SK-N-MC (cell line): ENCODE results near the gene CCDC33.

Experiments used
- DNase-seq: peaks from one replicate; pipeline ENCODE4 v3.0.0-alpha.2; 2011; ENCODE audit warnings: low read depth, low spot score
- H3K27ac ChIP-seq: fragments of 200-600 bp; sonication (generic); 2 replicates; pipeline ENCODE4 v1.5.1; 2016; ENCODE audit warnings: mixed run types
- H3K36me3 ChIP-seq: fragments of 200-600 bp; sonication (generic); 2 replicates; pipeline ENCODE4 v1.6.1; 2017; ENCODE audit warnings: antibody characterized with exemption, low read length, mixed read lengths; ENCODE audit not compliant: insufficient read depth
- H3K4me3 ChIP-seq: fragments of 200-600 bp; sonication (generic); 2 replicates; pipeline ENCODE4 v1.5.1; 2016
- H3K9ac ChIP-seq: fragments of 200-600 bp; sonication (generic); 2 replicates; pipeline ENCODE4 v1.8.0; 2017; ENCODE audit warnings: mixed run types, mixed read lengths; ENCODE audit not compliant: insufficient read length
- H3K9me3 ChIP-seq: fragments of 200-600 bp; sonication (generic); 2 replicates; pipeline ENCODE4 v1.6.1; 2017; ENCODE audit warnings: low read depth, mild to moderate bottlenecking, antibody characterized with exemption, low read length, moderate library complexity, mixed read lengths
- EZH2 ChIP-seq: fragments of 200-600 bp; sonication (generic); IDR thresholded peaks from one replicate; pipeline ENCODE4 v1.6.1; 2017; ENCODE audit warnings: antibody characterized with exemption
- FOXP2 ChIP-seq: optimal IDR thresholded peaks from 2 replicates; pipeline ENCODE3; 2011; ENCODE audit warnings: mild to moderate bottlenecking, moderate library complexity; ENCODE audit not compliant: insufficient read depth; ENCODE audit errors: extremely low read length, control extremely low read depth
- POLR2AphosphoS5 ChIP-seq: IDR thresholded peaks from 2 replicates; pipeline ENCODE4 v1.6.1; 2012; ENCODE audit warnings: mild to moderate bottlenecking, low read depth, low read length, borderline replicate concordance

Gene CCDC33

DNA sequence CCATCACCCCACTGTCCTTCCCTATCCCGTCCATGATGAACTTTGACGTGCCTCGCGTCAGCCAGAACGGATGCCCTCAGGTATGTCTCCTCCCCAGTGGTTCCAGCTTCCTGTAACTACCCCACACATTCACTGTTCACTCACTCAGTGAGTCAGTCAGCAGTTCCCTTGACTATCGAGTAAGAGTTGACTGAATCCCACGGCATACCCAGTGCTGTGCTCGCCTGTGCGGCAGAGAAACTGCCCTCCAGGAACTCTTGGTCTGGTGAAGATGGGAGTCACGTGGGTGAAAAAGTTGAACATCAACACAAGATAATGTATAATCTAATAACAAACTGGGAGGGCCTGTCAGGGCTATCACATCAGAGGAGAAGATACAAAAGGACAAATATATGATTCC is 36.7 kb downstream of the CCDC33 start:
- no peak overlapping the region for H3K4me3 ChIP-seq
- H3K27ac ChIP-seq: no peak overlapping the region
- H3K9me3 ChIP-seq: no peaks in the 10 kb centered on the region
- TF ChIP-seq POLR2AphosphoS5 (no peak), EZH2 (no peak), FOXP2 (no peak)
- H3K36me3 ChIP-seq: no peaks in the 10 kb centered on the region
- no peak for DNase-seq
- no peak overlapping the region for H3K9ac ChIP-seq

DNA sequence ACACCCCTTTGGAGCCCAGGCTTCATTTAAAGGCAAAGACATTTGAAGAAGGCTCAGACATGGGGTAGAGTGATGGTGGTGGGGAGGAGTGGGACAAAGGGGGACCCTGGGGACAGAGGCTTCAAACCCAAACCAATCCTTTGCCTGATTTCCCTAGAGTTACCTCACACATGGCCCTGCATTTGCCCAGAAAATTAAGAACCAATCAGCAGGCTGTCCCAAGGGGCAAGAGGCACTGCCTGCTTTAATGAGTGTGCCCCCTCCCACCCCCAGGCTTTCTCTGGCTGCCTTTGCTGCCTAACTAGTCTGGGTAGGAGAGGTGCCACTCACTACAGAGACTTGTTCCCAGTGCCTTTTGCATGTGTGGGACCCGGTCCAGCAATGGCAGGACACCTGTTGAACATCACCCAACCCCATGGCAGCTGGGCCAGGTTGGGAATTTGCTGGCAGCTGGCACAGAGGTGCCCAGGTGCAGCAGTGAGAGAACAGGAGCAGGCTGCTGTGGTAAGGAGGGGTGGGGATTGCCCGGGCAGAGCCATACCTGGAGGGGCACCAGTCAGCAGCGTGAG is 38.4 kb downstream of the CCDC33 start:
- no peak overlapping the region for H3K27ac ChIP-seq
- DNase-seq: no peak
- H3K36me3 ChIP-seq: no peaks in the 10 kb centered on the region
- H3K9me3 ChIP-seq: no peaks in the 10 kb centered on the region
- H3K4me3 ChIP-seq: no peak overlapping the region
- no peak for TF ChIP-seq POLR2AphosphoS5
- TF ChIP-seq EZH2: no peak
- TF ChIP-seq FOXP2: no peak
- no peak overlapping the region for H3K9ac ChIP-seq

DNA sequence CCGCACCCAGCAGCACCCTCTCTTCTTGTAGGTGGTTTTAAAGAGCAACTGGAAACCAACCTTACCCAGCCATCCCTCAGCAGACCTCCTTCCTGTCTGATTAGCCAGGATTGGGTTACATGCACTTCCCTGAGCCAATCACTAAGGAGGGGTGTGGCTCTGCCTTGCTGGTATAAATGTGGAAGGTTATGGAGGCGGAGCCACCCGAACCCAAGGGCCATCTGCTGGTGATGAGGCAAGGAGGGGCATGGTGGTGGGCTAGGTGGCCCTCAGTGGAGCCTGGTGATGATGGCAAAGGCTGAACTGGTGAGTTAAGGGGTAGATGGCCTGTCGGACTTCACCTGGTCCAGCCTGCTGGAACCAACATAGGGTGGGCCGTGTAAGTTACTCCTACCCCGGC is 39.8 kb downstream of the CCDC33 start:
- Histone ChIP-seq H3K4me3 (no peak overlapping the region), H3K36me3 (no peaks in the 10 kb centered on the region), H3K9ac (no peak overlapping the region), H3K27ac (no peak overlapping the region), H3K9me3 (no peaks in the 10 kb centered on the region)
- TF ChIP-seq EZH2 (no peak), FOXP2 (no peak), POLR2AphosphoS5 (no peak)
- no peak for DNase-seq

DNA sequence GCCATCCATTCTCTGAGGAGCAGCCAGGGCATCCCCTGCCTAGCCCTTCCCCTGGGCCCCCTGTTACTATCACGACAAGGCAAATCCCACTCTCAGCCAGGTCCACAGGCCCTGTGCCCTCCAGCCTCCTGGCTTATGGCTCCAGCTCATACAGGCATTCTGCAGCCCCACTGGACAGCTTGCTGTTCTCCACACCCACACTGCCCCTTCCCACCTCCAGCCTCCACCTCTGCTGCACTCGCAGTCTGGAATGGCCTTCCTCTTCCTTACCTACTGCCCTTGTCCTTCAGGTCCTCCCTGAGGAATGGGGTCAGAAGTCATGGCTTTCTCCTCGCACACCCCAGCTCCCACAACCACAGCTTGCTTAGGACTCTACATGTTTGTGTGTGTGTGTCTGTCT is 40.4 kb downstream of the CCDC33 start:
- H3K36me3 ChIP-seq: no peaks in the 10 kb centered on the region
- DNase-seq: no peak
- no peak overlapping the region for H3K9ac ChIP-seq
- no peak overlapping the region for H3K4me3 ChIP-seq
- H3K27ac ChIP-seq: no peak overlapping the region
- TF ChIP-seq FOXP2: no peak
- no peak for TF ChIP-seq EZH2
- TF ChIP-seq POLR2AphosphoS5: no peak
- no peaks in the 10 kb centered on the region for H3K9me3 ChIP-seq

DNA sequence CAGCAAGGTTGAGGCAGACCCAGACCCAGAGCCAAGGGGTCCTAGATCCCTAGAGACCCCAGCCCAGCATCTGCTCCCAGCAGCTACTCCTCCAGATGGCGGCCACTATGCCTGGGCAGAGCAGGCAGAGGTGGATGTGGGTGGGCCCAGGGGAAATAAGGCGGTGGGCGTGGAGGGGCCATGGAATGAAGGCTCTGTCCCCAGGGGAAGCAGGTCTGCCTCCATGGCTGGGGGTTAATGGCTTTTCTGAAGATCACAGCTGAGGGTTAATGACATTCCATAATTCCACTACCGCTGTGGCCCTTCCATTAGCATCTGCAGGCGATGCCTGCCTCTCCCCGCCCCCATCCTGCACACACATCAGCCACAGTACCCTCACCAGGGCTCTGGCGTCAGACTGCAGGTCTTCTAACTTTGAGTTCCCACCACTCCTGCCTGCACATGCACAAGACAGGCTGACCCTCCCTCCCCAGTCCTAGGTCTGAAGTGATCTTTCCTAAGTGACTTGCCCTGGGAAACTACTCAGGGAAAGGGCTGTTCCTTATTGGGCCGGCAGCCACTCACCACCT is 41.2 kb downstream of the CCDC33 start:
- Histone ChIP-seq H3K36me3 (no peaks in the 10 kb centered on the region), H3K4me3 (no peak overlapping the region), H3K27ac (no peak overlapping the region), H3K9me3 (no peaks in the 10 kb centered on the region), H3K9ac (no peak overlapping the region)
- DNase-seq: no peak
- TF ChIP-seq POLR2AphosphoS5 (no peak), EZH2 (no peak), FOXP2 (no peak)

DNA sequence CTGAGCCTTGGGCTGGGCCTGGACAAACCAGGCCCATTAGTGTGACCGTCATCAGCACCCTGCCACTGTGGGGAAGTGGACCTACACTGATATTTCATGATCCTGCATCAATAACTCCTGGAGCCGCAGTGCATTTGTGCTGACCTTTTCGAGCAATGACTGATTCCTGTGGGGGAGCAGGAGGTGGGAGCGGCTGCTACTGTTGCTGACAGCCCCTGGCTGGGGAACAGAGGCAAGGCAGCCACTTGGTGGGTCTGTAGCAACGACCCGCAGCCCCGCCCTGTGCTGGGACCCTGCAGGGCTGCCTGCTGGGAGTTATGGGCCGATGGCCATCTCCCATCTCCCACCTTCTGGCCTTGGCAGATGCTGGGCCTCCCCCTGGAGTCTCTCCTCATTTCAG is 42.1 kb downstream of the CCDC33 start:
- TF ChIP-seq POLR2AphosphoS5: no peak
- TF ChIP-seq FOXP2: no peak
- no peak for TF ChIP-seq EZH2
- no peak overlapping the region for H3K9ac ChIP-seq

DNA sequence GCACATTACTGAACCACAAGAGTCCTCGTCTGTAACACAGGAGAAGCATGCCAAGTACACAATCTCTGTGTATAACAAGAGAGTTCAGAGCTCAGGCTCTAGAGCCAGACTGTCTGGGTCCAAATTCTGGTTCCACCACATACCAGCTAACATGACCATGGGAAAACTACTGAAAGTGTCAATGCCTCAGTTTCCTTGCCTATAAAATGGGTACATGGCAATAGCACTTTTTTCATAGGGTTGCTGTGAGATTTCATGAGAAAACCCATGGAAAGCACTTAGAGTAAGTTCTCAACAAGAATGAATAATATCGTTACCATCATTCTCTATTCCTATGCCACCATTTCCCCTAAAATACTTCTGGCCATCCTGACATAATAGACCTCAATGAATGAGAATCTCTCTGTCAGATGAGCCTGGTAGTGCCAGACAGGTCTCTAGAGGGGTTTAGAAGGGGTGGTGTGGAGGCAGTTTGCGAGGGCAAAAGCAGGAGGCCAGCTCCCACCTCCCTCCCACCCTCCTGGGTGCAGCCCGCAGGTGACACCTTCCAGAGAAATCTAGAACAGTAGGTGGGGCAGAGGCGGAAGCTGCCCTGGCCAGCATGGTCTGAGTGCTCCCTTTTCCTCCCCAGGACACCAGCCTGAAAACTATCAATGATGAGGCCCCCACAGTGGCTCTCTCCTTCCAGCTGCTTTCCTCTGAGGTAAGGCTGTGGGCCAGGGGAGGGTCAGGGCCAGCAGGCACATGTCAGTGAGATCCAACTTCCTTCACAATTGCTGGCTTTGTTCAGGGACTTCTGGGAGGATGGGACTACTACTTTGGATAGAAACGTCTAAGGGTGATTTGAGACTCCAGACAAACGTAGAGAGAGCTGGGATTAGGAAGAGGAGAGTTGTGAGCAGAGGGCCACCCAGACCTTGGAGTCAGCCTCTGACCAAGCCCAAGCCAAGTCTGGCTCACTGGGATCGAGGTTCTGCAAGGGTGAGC is 45.3 kb downstream of the CCDC33 start:
- TF ChIP-seq EZH2: no peak
- no peak for TF ChIP-seq POLR2AphosphoS5
- TF ChIP-seq FOXP2: no peak
- Histone ChIP-seq H3K36me3 (no peaks in the 10 kb centered on the region), H3K9ac (no peak overlapping the region), H3K9me3 (no peaks in the 10 kb centered on the region), H3K27ac (no peak overlapping the region), H3K4me3 (no peak overlapping the region)
- DNase-seq: no peak

More for the DNA sequence above, 42.1 kb downstream of the CCDC33 start:
- Histone ChIP-seq H3K9me3 (no peaks in the 10 kb centered on the region), H3K4me3 (no peak overlapping the region), H3K36me3 (no peaks in the 10 kb centered on the region), H3K27ac (no peak overlapping the region)
- no peak for DNase-seq

DNA sequence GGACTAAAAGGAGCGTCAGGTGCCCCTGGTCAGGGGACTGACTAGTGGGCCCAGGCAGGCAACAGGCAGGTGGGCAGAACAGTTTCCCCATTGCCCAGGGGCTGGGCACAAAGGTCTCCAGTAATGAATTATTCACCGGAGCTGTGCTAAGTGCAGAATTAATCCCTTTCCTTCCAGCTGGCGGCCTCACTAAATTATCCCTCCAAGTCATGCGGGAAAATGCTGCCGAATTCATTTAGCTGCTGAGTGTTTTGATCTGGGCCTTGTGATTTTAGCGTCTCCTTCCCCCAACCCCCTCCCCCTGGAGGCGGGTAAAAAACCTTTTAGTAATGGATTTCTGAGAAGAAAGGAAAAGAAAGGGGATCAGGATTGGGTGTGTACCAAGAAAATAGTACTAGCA is 47.2 kb downstream of the CCDC33 start:
- H3K9ac ChIP-seq: no peak overlapping the region
- no peak for DNase-seq
- no peak overlapping the region for H3K4me3 ChIP-seq
- TF ChIP-seq FOXP2 (no peak), EZH2 (no peak), POLR2AphosphoS5 (no peak)
- no peak overlapping the region for H3K27ac ChIP-seq
- no peaks in the 10 kb centered on the region for H3K36me3 ChIP-seq
- no peaks in the 10 kb centered on the region for H3K9me3 ChIP-seq
